GM21619 (cell line): ENCODE data around the gene C2orf68.
A peak's percentile ranks its signal among the peaks of the same experiment; 100 is the strongest.
"Not testable (repeated sequence)": the region's sequence is repeated elsewhere in the genome, so short reads cannot be mapped to it uniquely, and the experiment has no call there.

Experiments used
- ATAC-seq: cut with Tn5 transposase; IDR thresholded peaks from one replicate; pipeline ENCODE4 v1.9.1; 2021; ENCODE audit not compliant: unreplicated experiment

The C2orf68 gene

GRCh38 chr2:85583667-85584353, 28.1 kb downstream of the C2orf68 start:
- no peak for ATAC-seq

GRCh38 chr2:85582492-85582891, 29.4 kb downstream of the C2orf68 start:
- no peak for ATAC-seq

- no peak for ATAC-seq
Observed at GRCh38 chr2:85580206-85580605, 31.7 kb downstream of the C2orf68 start.

GRCh38 chr2:85579266-85579935, 32.5 kb downstream of the C2orf68 start:
- no peak for ATAC-seq

GRCh38 chr2:85578243-85579180, 33.4 kb downstream of the C2orf68 start:
- peak; percentile 24 for ATAC-seq

GRCh38 chr2:85577386-85578242, 34.3 kb downstream of the C2orf68 start, which contains the start of gene VAMP8:
Gene VAMP8 (plus strand): TSS chr2:85577586. CDS start chr2:85577647, 61 bp downstream.
- ATAC-seq, result peak; percentile 69

GRCh38 chr2:85577063-85577385, 34.8 kb downstream of the C2orf68 start:
- ATAC-seq, result no peak

- no peak for ATAC-seq
Observed at GRCh38 chr2:85575739-85576138, 36.1 kb downstream of the C2orf68 start.

- no peak for ATAC-seq
Observed at GRCh38 chr2:85566265-85566664, 45.6 kb downstream of the C2orf68 start.

- ATAC-seq, result no peak
Observed at GRCh38 chr2:85564144-85564563, 47.7 kb downstream of the C2orf68 start.

- ATAC-seq, result peak; percentile 87
Observed at GRCh38 chr2:85561280-85562212, 50.3 kb downstream of the C2orf68 start, which contains the start of gene GGCX. Gene GGCX (minus strand): TSS chr2:85561493. CDS start chr2:85561428, 65 bp downstream.

- ATAC-seq, result peak; percentile 11
Observed at GRCh38 chr2:85560812-85561279, 51.0 kb downstream of the C2orf68 start.

- ATAC-seq, result not testable (repeated sequence)
Observed at GRCh38 chr2:85560403-85560726, 51.5 kb downstream of the C2orf68 start.

GRCh38 chr2:85558160-85558559, 53.7 kb downstream of the C2orf68 start:
- no peak for ATAC-seq

GRCh38 chr2:85557130-85557529, 54.7 kb downstream of the C2orf68 start:
- no peak for ATAC-seq
